ENCODE results near the gene AP2S1.

- no peak for TF ChIP-seq CTCF (IDR thresholded peaks at IDR 0.05)
- TF ChIP-seq POLR2A (IDR thresholded peaks at IDR 0.05), result no peak
Observed at GRCh38 chr19:46845959-46846459, 4.6 kb downstream of the AP2S1 start.
